Measurements from ENCODE around the gene GSG1L2.

DNA sequence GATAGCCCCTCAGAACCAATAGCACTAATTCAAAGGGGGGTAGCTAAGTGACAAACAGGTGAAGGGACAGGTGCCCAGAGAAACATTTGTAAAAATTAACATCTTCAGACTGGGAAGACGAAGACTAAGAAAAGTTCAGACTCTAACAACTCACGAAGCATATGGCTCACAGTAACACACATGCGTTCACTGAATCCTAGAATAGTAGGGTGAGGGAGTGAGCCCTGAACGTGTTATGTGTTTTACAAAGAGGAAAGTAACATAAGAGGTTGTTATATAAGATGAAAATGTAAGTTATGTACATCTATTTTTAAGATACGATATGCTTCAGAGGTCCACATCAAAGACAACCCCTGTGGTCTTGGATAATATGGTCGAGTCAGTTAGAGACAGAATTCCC is 15.2 kb downstream of the GSG1L2 start:
- TF ChIP-seq, protein P1, sequence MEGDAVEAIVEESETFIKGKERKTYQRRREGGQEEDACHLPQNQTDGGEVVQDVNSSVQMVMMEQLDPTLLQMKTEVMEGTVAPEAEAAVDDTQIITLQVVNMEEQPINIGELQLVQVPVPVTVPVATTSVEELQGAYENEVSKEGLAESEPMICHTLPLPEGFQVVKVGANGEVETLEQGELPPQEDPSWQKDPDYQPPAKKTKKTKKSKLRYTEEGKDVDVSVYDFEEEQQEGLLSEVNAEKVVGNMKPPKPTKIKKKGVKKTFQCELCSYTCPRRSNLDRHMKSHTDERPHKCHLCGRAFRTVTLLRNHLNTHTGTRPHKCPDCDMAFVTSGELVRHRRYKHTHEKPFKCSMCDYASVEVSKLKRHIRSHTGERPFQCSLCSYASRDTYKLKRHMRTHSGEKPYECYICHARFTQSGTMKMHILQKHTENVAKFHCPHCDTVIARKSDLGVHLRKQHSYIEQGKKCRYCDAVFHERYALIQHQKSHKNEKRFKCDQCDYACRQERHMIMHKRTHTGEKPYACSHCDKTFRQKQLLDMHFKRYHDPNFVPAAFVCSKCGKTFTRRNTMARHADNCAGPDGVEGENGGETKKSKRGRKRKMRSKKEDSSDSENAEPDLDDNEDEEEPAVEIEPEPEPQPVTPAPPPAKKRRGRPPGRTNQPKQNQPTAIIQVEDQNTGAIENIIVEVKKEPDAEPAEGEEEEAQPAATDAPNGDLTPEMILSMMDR (conservative IDR thresholded peaks at IDR 0.05; ENCODE audit: low read depth, low read length), result no peak
- TF ChIP-seq RFX5 (IDR thresholded peaks at IDR 0.05; ENCODE audit: low read depth, low read length), result no peak
- no peak for TF ChIP-seq POLR2A (IDR thresholded peaks at IDR 0.05; ENCODE audit: low read depth, low read length)
- TF ChIP-seq MAFK (IDR thresholded peaks at IDR 0.05; ENCODE audit: low read depth, low read length), result no peak

Measured in IMR-90 (cell line).